ENCODE measurements around the gene VWA7.

The VWA7 gene

DNA sequence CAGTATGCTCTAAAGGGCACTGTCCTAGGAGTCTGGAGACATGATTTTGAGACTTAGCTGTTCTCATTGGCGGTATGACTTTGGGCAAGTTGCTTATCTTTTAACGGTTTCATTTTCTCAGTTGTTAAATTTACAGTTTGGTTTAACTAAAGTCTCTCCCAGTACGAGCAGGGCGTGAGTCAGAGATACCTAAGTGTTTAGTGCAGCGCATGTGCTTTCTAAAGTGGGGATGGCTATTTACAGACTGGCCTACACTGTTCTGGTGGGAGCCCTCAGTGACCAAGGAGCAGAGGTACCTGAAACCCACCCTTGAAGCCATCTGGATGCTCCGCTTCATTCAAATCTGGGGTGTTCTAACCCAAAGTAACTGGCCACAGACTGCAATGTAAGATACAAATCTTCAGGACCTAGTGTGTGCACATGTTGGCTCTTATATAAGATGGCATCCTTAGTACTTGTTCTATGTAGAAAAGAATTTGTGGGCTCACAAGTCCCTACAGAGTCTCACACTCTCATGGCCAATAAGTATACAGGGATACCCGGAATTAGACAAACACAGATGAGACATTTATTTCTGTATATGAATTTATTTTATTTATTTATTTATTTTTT, 26.6 kb downstream of the VWA7 start:
- TF ChIP-seq, protein P1, sequence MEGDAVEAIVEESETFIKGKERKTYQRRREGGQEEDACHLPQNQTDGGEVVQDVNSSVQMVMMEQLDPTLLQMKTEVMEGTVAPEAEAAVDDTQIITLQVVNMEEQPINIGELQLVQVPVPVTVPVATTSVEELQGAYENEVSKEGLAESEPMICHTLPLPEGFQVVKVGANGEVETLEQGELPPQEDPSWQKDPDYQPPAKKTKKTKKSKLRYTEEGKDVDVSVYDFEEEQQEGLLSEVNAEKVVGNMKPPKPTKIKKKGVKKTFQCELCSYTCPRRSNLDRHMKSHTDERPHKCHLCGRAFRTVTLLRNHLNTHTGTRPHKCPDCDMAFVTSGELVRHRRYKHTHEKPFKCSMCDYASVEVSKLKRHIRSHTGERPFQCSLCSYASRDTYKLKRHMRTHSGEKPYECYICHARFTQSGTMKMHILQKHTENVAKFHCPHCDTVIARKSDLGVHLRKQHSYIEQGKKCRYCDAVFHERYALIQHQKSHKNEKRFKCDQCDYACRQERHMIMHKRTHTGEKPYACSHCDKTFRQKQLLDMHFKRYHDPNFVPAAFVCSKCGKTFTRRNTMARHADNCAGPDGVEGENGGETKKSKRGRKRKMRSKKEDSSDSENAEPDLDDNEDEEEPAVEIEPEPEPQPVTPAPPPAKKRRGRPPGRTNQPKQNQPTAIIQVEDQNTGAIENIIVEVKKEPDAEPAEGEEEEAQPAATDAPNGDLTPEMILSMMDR (IDR thresholded peaks at IDR 0.05; ENCODE audit: low read depth, low read length): no peak
- no peak for DNase-seq (ENCODE audit: extremely low read depth, low read depth)

DNA sequence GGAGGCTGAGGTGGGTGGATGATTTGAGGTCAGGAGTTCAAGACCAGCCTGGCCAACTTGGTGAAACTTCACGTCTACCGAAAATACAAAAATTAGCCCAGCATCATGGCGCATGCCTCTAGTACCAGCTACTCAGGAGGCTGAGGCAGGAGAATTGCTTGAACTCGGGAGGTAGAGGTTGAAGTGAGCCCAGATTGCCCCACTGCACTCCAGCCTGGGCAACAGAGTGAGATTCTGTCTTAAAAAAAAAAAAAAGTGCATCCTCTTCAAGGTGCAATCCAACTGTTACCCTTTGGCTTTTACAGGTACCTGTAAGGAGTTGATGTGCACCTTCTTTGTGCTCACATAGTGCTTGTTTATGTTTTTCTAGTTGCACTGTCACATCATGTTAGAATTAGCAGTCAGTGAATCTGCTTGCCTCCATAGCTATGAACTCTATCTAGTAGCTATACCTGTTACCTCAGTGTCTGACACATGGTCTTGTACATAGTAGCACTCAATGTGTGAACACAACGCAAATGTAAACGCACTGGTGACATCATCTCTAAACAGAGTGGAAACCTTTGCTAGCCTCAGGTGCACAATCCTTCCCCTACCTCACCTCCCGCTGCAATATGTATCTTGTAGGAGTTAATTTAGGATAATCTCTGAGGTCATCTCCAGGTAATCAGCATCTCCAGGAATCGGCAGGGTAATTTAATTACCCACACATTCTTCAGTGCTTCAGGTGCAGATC, 27.7 kb downstream of the VWA7 start:
- TF ChIP-seq, protein P1 (IDR thresholded peaks at IDR 0.05; ENCODE audit: low read depth, low read length): no peak

DNA sequence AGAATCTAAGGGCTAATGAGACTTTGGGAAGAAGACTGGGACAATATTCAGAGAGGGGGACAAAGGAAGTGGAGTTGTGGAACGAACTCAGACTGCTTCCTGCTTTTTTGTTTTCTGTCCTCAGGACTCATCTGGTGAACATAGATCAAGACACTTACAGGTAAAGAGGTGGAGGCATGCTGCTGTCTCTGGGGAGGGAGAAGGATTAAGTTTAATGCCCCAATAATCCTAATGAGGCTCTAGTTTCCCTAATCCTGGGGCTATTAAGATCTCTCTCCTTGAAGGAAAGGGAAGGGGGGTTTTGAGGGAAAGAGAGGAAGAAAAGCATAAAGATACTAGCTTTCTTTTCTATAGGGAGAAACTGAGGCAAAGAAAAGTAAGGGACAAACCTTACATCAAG, 32.7 kb downstream of the VWA7 start:
- no peak for DNase-seq (ENCODE audit: extremely low read depth, low read depth)
- TF ChIP-seq, protein P1 (IDR thresholded peaks at IDR 0.05; ENCODE audit: low read depth, low read length): no peak

More for the DNA sequence above, 27.7 kb downstream of the VWA7 start:
- DNase-seq (ENCODE audit: extremely low read depth, low read depth): no peak

DNA sequence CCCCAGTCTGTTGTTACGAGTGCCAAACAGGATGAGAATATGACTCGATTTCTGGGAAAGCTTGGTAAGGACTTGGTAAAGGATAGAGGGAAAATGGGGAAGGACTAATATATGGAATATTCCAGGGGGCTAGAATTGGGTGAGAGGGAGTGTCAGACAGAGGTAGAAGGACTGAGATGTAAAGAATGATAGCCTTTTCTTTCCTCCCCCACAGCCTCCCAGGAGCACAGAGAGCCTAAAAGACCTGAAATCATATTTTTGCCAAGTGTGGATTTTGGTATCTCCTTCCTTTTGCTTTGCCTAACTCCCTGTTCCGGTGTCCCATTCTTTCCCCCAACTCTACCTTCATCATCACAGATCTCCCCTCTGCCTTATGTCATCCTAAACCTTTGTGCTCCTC, 34.2 kb downstream of the VWA7 start:
- TF ChIP-seq, protein P1 (IDR thresholded peaks at IDR 0.05; ENCODE audit: low read depth, low read length): no peak
- no peak for DNase-seq (ENCODE audit: extremely low read depth, low read depth)

DNA sequence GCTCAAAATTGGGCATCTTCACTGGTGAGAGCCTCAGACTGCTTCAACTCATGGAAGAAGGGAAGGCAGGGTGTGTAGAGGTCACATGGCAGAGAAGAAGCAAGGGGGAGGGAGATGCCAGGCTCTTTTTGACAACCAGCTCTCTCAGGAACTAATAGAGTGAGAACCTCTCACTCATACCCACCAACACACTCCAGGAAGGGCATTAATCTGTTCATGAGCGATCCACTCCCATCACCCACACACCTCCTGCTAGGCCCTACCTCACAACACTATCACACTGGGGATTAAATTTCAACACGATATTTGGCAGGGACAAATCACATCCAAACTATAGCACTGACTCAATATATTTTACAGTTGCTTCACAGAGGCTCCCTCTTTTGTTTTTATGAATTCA, 35.3 kb downstream of the VWA7 start:
- DNase-seq (ENCODE audit: extremely low read depth, low read depth): no peak
- TF ChIP-seq, protein P1 (IDR thresholded peaks at IDR 0.05; ENCODE audit: low read depth, low read length): no peak

DNA sequence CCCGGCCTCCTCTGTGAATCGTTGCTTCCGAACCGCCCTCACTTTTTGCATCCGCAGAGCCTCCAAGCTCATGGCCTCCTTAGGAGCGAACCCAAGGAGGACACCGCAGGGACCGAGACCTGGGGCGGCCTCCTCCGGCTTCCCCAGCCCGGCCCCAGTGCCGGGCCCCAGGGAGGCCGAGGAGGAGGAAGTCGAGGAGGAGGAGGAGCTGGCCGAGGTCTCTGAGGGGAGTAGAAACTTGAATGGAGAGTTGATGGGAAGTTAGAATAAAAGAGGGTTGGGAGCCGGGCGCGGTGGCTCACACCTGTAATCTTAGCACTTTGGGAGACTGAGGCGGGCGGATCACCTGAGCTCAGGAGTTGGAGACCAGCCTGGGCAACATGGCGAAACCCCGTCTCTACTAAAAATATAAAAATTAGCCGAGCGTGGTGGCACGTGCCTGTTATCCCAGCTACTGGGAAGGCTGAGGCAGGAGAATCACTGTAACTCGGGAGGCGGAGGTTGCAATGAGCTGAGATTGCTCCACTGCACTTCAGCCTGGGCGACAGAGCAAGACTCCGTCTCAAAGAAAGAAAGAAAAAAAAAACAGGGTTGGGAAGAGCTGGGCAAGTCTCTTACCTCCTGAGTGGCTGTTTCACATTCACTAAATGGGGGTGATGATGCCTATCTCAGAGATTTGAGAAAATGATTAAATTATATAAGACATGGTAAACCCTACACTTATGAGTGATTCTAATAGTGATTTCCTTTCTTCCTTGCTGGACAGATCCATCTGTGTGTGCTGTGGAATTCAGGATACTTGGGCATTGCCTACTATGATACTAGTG, 36.5 kb downstream of the VWA7 start:
- no peak for DNase-seq (ENCODE audit: extremely low read depth, low read depth)
- TF ChIP-seq, protein P1 (IDR thresholded peaks at IDR 0.05; ENCODE audit: low read depth, low read length): no peak

Data from AG09319 (cell line).